ENCODE results near the gene CYTH2.
"Not testable (repeated sequence)": the region's sequence is repeated elsewhere in the genome, so short reads cannot be mapped to it uniquely, and the experiment has no call there.

CYTH2 gene

GRCh38 chr19:48478339-48479256, 9.4 kb downstream of the CYTH2 start:
- no peak for DNase-seq

- DNase-seq = no peak
Measured at GRCh38 chr19:48479686-48480085, 10.5 kb downstream of the CYTH2 start.

GRCh38 chr19:48480183-48480557, 11.0 kb downstream of the CYTH2 start:
- DNase-seq = peak; percentile 71

GRCh38 chr19:48480558-48481500, 11.7 kb downstream of the CYTH2 start:
- DNase-seq = peak; percentile 71

GRCh38 chr19:48481846-48482639, 12.9 kb downstream of the CYTH2 start:
- no peak for DNase-seq

- DNase-seq = no peak
Measured at GRCh38 chr19:48483301-48483700, 14.1 kb downstream of the CYTH2 start.

GRCh38 chr19:48484247-48484893, 15.2 kb downstream of the CYTH2 start:
- DNase-seq = no peak

- no peak for DNase-seq
Measured at GRCh38 chr19:48484931-48485612, 15.9 kb downstream of the CYTH2 start.

- not testable (repeated sequence) for DNase-seq
Measured at GRCh38 chr19:48486706-48487105, 17.5 kb downstream of the CYTH2 start.

GRCh38 chr19:48487544-48487943, 18.4 kb downstream of the CYTH2 start:
- DNase-seq = no peak

- DNase-seq = no peak
Measured at GRCh38 chr19:48487948-48488347, 18.8 kb downstream of the CYTH2 start.

GRCh38 chr19:48488478-48488877, 19.3 kb downstream of the CYTH2 start:
- DNase-seq = not testable (repeated sequence)

GRCh38 chr19:48489608-48490216, 20.5 kb downstream of the CYTH2 start:
- peak; percentile 44 for DNase-seq

- no peak for DNase-seq
Measured at GRCh38 chr19:48490981-48491792, 22.0 kb downstream of the CYTH2 start.

- no peak for DNase-seq
Measured at GRCh38 chr19:48491793-48492123, 22.6 kb downstream of the CYTH2 start.

- peak; percentile 81 for DNase-seq
Measured at GRCh38 chr19:48492925-48493717, 24.0 kb downstream of the CYTH2 start.

- DNase-seq = no peak
Measured at GRCh38 chr19:48493718-48494401, 24.7 kb downstream of the CYTH2 start.

- no peak for DNase-seq
Measured at GRCh38 chr19:48495396-48495795, 26.2 kb downstream of the CYTH2 start.
